Stimulated activated CD4-positive, alpha-beta T cell treated with anti-CD3 and anti-CD28 coated beads, Interleukin-2, amount 100 ng/mL, for 24 hours (primary cell): ENCODE results near the gene LIME1.

Experiments
- DNase-seq, 2 donors: peaks; one replicate each; pipeline ENCODE4 v3.0.0-alpha.2; 2020

LIME1 gene

DNA sequence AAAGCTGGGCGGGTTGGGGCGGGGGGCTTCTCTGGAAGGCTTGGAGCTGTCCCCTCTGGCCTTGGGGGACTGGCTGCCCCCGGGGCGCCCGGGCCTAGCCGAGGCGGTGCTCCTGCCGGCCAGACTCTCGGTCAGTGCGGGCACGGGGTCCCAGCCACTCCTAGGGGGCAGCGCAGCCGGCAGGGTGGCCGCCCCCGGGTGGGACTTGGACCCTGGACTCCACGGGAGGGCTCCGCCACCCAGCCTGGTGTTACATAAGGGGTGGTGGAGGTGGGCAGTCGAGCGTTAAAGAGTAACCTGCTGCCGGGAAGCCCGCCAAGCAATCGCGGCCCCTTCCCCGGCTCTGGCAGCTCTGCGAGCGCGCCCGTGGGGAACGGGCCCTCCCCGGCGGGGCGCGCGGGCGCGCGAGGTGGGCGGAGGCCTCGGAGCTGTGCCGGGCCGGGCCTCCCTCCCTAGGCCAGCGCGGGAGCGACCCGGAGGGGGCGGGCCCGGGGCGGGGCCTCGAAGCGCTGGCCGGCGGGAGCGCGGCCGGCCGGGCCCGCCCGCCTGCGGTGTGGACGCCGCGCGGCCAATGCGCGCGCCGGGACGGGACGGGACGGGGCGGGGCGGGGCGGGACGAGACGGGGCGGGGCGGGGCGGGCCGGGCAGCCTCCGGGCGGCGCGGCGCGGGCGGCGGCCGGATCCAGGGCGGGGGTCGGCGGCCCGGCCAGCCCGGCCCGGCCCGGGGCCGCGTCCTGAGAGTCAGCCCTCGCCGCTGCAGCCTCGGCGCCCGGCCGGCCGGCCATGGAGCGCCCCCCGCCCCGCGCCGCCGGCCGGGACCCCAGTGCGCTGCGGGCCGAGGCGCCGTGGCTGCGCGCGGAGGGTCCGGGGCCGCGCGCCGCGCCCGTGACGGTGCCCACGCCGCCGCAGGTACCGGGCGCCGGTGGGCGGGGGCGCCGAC is 2.9 kb downstream of the LIME1 start, which contains the start of gene SLC2A4RG:
Gene SLC2A4RG (plus strand): TSS at position 647 of the 940 bp plus-strand sequence. CDS start 137 bp downstream, at position 784.
- peak; percentile 60 to 79 for DNase-seq

GRCh38 chr20:63740070-63740626 is 3.7 kb downstream of the LIME1 start:
- peak; percentile 48 to 51 for DNase-seq

DNA sequence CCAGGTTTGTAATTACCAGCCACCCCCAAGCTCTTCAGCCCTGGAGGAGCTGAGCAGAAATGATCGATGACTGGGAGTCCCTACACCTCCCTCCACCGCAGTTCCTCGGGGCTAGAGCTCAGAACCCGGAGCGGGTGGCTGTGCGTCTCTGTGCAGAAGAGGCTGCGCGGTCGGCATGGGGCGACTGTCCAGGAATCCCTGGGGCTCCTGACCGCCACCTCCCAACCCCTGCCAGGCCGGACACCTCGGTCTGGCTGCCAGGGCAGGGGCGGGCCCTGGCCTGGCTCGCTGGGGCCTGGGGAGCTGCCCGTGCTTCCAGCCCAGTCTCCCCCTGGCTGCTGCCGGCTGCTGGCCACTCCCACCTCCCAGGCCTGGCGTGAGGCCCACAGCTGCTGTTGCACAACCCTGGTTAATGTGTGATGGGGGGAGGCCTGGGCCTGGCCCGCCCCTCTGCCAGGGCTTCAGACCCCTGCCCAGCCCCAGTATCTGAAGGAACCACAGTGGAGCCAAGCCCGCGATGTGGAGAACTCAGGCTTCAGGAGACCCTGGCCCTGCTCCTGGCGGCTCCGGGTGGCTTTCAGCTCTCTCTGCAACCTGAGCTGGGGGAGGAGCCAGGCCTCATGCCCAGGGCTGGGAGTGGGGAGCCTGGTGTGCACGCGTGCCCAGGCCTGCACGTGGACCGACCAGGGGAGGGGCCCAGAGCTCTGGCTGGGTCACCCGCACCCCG is 4.3 kb downstream of the LIME1 start:
- DNase-seq: peak in 1 of 2 donors; percentile 45

DNA sequence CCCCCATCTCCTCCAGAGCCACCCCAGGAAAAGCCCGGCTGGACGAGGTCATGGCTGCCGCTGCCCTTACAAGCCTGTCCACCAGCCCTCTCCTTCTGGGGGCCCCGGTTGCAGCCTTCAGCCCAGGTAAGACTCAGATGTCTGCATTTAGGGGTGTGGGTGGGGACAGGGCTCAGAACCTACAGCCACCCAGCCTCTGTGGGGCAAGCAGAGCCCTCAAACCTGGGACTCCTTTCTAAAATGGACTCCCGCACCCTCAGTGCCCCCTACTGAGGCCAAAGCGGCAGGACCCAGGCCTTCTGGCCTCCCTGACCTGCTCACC is 4.9 kb downstream of the LIME1 start:
- DNase-seq: no peak

- no peak for DNase-seq
These were observed 5.4 kb downstream of the LIME1 start for GRCh38 chr20:63741676-63742380.

DNA sequence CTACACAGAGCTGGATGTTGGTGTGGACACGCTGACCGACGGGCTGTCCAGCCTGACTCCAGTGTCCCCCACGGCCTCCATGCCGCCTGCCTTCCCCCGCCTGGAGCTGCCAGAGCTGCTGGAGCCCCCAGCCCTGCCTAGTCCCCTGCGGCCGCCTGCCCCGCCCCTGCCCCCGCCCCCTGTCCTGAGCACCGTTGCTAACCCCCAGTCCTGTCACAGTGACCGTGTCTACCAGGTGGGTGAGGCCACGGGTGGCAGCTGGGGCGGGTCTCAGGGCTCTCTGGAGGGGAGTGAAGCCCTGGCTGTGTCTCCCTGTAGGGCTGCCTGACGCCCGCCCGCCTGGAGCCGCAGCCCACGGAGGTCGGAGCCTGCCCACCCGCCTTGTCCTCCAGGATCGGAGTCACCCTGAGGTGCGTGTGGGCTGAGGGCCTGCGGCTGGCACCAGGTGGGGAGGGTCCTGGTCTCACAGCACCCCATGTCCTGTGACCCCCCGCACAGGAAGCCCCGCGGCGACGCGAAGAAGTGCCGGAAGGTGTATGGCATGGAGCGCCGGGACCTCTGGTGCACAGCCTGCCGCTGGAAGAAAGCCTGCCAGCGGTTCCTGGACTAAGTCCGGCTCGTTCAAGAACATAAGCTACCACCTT is 6.0 kb downstream of the LIME1 start:
- no peak for DNase-seq

GRCh38 chr20:63743210-63743970 is 6.9 kb downstream of the LIME1 start:
- DNase-seq: no peak

- DNase-seq: no peak
These were observed 7.7 kb downstream of the LIME1 start for GRCh38 chr20:63744158-63744557.

DNA sequence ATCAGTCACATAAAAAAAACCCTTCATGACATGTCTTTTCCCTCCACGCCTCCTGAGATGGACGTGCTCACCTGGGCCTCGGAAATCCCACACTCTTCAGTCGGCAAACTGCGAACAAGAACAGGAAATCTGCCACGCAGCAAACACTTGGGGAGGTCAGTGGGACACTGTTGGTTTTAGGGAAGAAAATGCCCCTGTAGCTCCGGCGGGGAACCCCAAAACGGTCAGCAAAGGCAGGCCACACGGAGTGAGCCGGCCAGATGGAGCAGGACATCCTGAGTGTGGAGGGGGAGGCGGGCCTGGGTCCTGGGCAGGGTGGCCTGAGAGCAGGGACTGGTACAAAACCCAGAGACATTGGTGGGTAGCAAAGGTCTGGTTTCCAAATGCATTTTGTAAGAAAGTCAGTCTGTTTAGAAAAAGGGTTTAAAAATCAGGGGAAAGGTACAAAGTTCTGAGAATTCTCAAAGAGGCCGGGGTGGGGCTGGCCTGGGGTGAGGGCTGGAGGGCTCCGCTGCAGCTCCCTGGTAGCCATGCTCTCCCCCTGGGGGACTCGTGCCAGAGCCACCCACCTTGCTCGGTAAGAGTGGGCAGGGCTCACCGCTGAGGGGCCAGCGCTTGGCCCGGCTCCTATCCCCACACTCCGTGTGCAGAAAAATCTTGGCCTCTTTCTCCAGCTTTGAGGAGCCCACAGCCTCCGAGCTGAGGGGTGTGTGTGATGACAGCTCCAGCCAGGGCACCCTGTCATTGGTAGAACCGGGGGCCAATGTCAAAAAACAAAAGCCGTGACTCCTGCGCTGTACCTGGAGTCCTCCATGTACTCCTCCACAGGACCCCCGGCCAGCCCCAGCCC is 8.3 kb downstream of the LIME1 start:
- DNase-seq: no peak

GRCh38 chr20:63745424-63745805 is 9.0 kb downstream of the LIME1 start:
- DNase-seq: no peak

DNA sequence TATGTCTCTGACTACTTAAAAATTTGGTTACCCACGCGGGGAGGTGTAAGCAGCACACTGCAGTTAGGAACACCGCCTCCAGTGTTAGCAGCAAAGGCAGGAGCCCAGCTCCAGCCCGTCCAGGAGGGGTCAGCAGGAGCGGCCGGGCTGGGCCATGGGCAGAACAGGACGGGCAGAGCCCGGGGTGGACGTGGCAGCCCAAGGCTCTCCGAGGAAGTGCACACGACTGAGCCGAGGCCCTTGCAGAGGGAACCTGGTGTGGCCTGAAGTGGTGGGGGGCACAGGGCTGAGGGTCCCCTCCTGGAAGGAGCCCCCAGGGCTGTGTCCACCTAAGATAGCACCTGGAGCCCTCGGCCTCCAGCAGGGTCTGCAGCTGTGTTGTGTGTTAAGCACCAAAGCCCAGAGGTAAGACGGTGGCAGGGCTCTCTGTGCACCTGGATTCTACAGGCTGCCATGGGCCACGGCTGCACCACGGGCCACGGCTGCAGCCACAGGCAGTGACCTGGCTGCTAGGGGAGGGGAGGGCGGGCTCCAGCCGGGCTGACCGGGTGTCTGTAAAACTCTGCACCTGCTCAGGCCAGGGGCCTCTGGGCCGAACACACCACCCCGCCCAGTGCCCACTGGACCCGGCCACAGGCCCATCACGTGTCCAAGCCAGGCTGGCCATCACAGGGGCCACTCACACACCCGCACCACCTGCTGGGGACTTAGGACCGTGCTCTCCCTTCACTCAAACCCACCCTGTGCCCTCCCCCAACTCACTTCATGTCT is 9.7 kb downstream of the LIME1 start:
- no peak for DNase-seq

- no peak for DNase-seq
These were observed 10.4 kb downstream of the LIME1 start for GRCh38 chr20:63746751-63747315.

- DNase-seq: no peak
These were observed 11.2 kb downstream of the LIME1 start for GRCh38 chr20:63747622-63748069.

GRCh38 chr20:63748070-63748933 is 11.8 kb downstream of the LIME1 start:
- no peak for DNase-seq

DNA sequence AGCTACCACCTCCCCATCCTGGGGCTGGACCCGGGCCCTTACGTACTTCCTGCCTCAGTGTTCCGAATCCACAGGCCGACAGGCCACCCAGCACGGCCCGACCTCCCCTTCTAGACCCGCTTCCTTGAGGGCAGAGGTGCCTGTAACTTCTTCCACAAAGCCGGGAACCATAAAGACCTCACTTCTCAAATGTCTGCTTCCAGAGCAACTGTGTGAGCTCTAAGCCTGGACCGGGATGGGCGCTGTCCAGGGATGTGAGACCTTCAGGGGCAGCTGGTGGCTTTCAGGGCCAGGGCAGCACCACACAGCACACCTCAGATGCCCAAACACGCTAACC is 12.4 kb downstream of the LIME1 start:
- DNase-seq: no peak

DNA sequence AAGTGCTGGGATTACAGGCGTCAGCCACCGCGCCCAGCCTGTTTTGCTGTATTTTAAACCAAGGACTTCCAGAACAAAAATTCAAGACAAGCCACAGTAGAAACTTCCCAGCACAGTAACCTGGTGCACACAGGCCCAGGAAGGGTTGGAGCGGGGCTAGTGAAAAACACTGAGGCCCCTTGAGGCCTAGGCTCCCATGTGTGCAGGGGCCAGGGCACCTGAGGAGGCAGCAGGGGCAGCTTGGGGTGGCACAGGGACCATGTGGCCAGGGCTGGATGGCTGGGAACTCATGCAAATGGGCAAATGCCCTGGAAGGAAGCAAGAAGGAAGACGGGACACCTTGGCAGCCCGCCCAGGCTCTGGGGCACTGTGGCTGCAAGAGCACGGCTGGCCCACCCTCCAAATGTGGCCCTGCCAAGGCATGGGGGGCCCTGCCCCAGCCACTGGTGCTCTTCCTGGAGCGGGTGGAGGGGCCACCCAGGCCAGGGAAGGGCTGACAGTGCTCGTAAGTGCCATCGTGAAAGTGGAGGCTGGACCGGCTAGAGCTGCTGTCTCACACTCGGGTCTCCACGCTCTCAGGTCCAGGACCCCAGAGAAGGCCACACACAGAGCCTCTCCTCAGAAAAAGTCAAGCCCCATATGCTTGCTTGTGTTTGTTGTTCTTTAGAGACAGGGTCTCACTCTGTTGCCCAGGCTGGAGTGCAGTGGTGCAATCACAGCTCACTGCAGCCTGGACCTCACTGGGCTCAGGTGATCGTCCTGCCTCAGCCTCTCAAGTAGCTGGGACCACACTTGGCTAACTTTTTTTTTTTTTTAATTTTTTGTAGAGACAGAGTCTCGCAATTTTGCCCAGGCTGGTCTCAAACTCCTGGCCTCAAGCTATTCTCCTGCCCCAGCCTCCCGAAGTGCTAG is 13.4 kb downstream of the LIME1 start:
- no peak for DNase-seq

GRCh38 chr20:63750807-63751470 is 14.5 kb downstream of the LIME1 start:
- peak; percentile 62 to 67 for DNase-seq
